Renal cortex interstitium (tissue), 15 donors: ENCODE results near the gene UBE2I. TPM values are rescaled to one million over a fixed set of nuclear protein-coding genes. Genes with fewer than 3 reads are reported as not detected.
"Not testable (repeated sequence)": the region's sequence is repeated elsewhere in the genome, so short reads cannot be mapped to it uniquely, and the experiment has no call there.

Experiments
- DNase-seq, 11 donors: peaks; one replicate each; pipeline ENCODE4 v3.0.0-alpha.2; 2013; ENCODE audit warnings: low read depth in 9 of 11, low spot score in 4 of 11; ENCODE audit errors: extremely low read depth in 1 of 11
- long read RNA-seq, 16 experiments: transcript quantifications; one replicate each; lab custom pipeline, GENCODE V29; 2026
- polyA plus RNA-seq, 3 donors: library from polyadenylated mRNA; unstranded; fragments of 120-200 nt; gene quantifications; one replicate each; pipeline ENCODE4 v1.2.1, GENCODE V29; 2013; ENCODE audit not compliant: insufficient read length in 3 of 3

The UBE2I gene
- 100 to 1,000 TPM; 151 to 176 (median 155) TPM for polyA plus RNA-seq
- long read RNA-seq, donor 1, transcript UBE2I-219 (3 exons, 498 nt): minor isoform, 6 of 105 reads
- long read RNA-seq, donor 1, transcript UBE2I-203 (7 exons, 2,976 nt): major isoform, 45 of 105 reads
- long read RNA-seq, donor 1, partial matches to known transcripts: 43 of 105 reads
- long read RNA-seq, donor 1, other reads (novel, unspliced or antisense): 0 of 105 reads
- long read RNA-seq, donor 2, transcript UBE2I-203 (7 exons, 2,976 nt): major isoform, 62 of 121 reads
- long read RNA-seq, donor 2, partial matches to known transcripts: 48 of 121 reads
- long read RNA-seq, donor 2, other reads (novel, unspliced or antisense): 0 of 121 reads
- long read RNA-seq, donor 3, transcript UBE2I-203 (7 exons, 2,976 nt): major isoform, 96 of 260 reads
- long read RNA-seq, donor 3, partial matches to known transcripts: 145 of 260 reads
- long read RNA-seq, donor 3, other reads (novel, unspliced or antisense): 5 of 260 reads
- long read RNA-seq, donor 4, transcript UBE2I-203 (7 exons, 2,976 nt): major isoform, 70 of 106 reads
- long read RNA-seq, donor 4, transcript UBE2I-212 (1 exons, 2,642 nt): minor isoform, 7 of 106 reads
- long read RNA-seq, donor 4, transcript UBE2I-219 (3 exons, 498 nt): minor isoform, 5 of 106 reads
- long read RNA-seq, donor 4, partial matches to known transcripts: 15 of 106 reads
- long read RNA-seq, donor 4, other reads (novel, unspliced or antisense): 0 of 106 reads
- long read RNA-seq, donor 5: 0 reads
- long read RNA-seq, donor 6, transcript UBE2I-203 (7 exons, 2,976 nt): major isoform, 54 of 135 reads
- long read RNA-seq, donor 6, transcript UBE2I-219 (3 exons, 498 nt): minor isoform, 6 of 135 reads
- long read RNA-seq, donor 6, transcript UBE2I-212 (1 exons, 2,642 nt): minor isoform, 13 of 135 reads
- long read RNA-seq, donor 6, partial matches to known transcripts: 53 of 135 reads
- long read RNA-seq, donor 6, other reads (novel, unspliced or antisense): 0 of 135 reads
- long read RNA-seq, donor 7, transcript UBE2I-203 (7 exons, 2,976 nt): major isoform, 96 of 135 reads
- long read RNA-seq, donor 7, partial matches to known transcripts: 25 of 135 reads
- long read RNA-seq, donor 7, other reads (novel, unspliced or antisense): 0 of 135 reads
- long read RNA-seq, donor 8: 0 reads
- long read RNA-seq, donor 9, transcript UBE2I-203 (7 exons, 2,976 nt): major isoform, 65 of 82 reads
- long read RNA-seq, donor 9, partial matches to known transcripts: 7 of 82 reads
- long read RNA-seq, donor 9, other reads (novel, unspliced or antisense): 0 of 82 reads
- long read RNA-seq, donor 10, transcript UBE2I-203 (7 exons, 2,976 nt): major isoform, 66 of 102 reads
- long read RNA-seq, donor 10, partial matches to known transcripts: 28 of 102 reads
- long read RNA-seq, donor 10, other reads (novel, unspliced or antisense): 0 of 102 reads
- long read RNA-seq, donor 11, transcript UBE2I-203 (7 exons, 2,976 nt): major isoform, 56 of 73 reads
- long read RNA-seq, donor 11, partial matches to known transcripts: 13 of 73 reads
- long read RNA-seq, donor 11, other reads (novel, unspliced or antisense): 0 of 73 reads
- long read RNA-seq, donor 12, transcript UBE2I-203 (7 exons, 2,976 nt): major isoform, 18 of 32 reads
- long read RNA-seq, donor 12, partial matches to known transcripts: 6 of 32 reads
- long read RNA-seq, donor 12, other reads (novel, unspliced or antisense): 0 of 32 reads
- long read RNA-seq, donor 13: 0 reads
- long read RNA-seq, donor 14, transcript UBE2I-203 (7 exons, 2,976 nt): major isoform, 67 of 88 reads
- long read RNA-seq, donor 14, partial matches to known transcripts: 16 of 88 reads
- long read RNA-seq, donor 14, other reads (novel, unspliced or antisense): 0 of 88 reads
- long read RNA-seq, donor 15, transcript UBE2I-203 (7 exons, 2,976 nt): major isoform, 53 of 60 reads
- long read RNA-seq, donor 15, partial matches to known transcripts: 0 of 60 reads
- long read RNA-seq, donor 15, other reads (novel, unspliced or antisense): 0 of 60 reads
- long read RNA-seq, donor 16, transcript UBE2I-208 (4 exons, 1,771 nt): minor isoform, 5 of 259 reads
- long read RNA-seq, donor 16, transcript UBE2I-212 (1 exons, 2,642 nt): minor isoform, 14 of 259 reads
- long read RNA-seq, donor 16, transcript UBE2I-219 (3 exons, 498 nt): minor isoform, 6 of 259 reads
- long read RNA-seq, donor 16, transcript UBE2I-203 (7 exons, 2,976 nt): major isoform, 176 of 259 reads
- long read RNA-seq, donor 16, partial matches to known transcripts: 49 of 259 reads
- long read RNA-seq, donor 16, other reads (novel, unspliced or antisense): 0 of 259 reads

DNA sequence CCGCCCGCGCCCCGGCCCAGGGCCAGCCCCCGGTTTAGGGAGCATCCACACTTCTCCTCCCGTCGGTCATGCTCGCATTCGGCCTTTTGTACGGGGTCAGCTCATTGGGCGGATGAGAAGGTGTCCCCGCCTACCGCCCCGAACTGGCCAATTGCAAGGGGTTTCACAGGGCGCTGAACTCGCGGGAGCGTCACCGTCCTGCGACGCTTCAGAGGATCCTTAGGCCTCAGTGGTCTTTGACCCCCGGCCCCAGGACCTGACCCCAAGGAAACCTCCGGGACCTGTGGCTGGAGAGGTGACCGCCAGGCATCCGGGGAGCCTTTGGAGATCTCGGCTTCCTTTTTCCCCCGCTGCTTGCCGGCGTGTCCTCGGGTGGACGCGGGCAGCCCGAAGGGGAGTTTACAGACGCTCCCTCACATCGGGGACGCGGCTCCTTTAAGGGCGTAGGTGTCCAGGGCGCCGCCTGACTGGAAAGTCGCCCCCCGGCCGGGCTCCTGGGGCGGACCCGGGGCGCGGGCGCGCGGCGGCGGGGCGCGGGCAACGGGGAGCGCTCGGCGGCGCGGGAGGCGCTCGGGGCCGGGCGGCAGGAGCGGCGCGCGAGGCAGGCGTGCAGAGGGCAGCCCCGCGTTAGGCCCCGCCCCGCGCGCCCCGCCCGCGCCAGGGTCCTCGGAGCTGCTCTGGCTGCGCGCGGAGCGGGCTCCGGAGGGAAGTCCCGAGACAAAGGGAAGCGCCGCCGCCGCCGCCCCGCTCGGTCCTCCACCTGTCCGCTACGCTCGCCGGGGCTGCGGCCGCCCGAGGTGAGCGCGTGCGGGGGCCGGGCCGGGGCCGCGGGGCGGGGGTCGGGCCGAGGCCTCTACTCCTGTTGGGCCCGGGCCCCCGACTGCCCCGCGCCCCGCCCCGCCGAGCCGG is at the start of gene UBE2I:
UBE2I (plus strand) TSS at position 660 of the 909 bp plus-strand sequence. CDS start 4,395 bp downstream, outside the sequence.
- peak; percentile 95 to 100 (median 98) for DNase-seq

DNA sequence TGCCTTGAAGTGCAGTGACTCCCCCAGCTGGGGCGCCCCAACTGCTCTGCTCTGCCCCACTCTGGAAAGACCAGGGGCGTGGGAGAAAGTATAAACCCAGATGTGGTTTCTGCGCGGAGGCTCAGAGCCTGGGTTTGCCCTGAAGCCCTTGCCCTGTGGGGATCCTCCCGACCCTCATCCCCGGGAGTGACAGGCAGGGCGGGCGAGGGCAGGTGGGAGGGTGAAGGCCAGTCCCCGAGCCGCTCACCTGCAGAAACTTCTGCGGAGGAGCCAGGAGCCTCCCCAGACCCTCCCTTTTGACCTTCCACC is 49.7 kb upstream of the UBE2I start:
- no peak for DNase-seq

DNA sequence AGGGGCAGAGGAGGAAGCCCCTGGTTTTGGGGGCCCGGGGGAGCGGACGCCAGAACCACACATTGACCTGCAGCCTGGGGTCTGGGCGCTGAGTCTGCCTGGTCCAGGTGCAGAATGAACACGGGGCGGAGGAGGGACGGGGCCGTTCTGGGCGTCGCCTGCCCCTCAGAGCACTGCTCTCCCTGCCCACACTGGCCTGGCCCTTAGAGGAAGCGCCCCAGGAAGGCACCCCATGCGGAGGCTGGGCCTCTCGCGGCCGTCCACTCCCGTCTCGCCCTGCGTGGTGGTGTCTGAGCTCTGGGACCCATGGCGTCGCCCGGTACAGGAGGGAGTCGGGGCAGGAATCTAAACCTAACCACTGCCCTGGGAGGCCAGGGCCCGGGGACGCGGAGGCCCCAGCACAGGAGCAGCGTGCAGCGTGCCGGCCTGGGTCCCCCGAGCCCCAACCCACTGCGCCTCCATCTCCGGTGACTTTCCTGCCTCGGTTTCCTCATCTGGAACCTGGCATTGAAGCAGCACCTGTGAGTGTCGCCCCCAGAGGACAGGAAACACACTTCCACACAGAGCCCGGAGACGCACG is 49.2 kb upstream of the UBE2I start:
- no peak for DNase-seq

DNA sequence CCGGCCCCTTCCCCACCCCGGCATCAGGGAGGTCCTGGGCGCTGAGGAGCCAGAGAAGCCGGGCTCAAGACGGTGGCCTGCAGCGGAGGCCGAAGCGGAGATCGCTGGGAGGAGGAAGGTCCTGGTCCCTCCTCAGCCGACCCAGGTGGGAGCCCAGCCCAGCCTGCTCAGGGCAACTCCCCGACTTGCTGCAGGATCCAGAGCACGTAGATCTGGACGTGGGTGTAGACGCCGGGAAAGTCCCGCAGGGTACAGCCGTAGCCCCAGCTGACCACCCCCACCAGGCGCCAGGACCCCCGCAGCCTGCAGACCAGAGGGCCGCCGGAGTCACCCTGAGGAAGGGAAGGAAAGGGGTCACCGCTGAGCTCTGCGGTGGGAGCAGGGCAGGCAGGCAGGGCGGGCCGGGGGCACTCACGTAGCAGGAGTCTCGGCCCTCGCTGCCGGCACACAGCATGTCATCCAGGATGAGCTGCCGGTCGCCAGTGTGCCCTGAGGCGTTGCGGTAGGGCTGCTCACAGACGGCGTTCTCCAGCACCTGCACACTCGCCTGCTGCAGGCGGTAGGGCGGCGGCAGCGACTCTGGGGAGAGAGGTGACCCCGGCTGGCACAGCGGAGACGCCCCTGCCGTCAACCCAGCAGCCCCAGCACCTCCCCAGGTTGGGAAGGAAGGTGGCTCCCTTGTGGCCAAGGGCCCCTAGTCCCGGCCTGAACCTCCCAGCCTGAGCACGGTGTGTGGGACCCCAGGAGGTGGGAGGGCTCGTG is 48.1 kb upstream of the UBE2I start:
- DNase-seq: no peak

DNA sequence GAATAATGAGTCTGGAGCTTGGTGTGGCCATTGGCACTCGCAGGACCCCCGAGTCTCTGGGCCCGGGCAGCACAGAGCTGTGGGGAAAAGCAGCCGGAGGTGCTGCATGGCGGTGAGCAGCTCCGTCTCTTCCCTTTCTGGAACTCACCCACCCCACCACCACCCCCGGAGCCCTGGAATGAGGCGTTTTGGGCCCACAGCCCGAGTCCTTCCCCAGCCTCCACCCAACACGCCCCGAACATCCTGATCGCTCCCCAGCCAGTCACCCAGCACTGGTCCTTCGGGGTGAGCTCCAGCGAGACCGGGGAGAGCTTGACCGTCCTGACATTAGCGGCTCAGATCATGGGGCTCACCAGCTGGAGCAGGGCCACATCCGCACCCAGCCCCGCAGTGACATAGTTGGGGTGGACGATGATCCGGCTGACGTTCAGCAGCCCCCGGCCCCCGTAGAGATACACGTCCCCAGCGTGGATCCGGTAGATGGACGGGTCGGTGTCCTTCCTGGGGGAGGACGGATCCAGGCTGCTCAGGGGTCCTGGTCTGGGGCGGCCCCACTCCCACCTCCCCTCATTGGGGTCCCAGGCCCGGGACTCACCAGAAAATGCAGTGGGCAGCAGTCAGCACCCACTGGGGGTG is 47.1 kb upstream of the UBE2I start:
- DNase-seq: no peak

DNA sequence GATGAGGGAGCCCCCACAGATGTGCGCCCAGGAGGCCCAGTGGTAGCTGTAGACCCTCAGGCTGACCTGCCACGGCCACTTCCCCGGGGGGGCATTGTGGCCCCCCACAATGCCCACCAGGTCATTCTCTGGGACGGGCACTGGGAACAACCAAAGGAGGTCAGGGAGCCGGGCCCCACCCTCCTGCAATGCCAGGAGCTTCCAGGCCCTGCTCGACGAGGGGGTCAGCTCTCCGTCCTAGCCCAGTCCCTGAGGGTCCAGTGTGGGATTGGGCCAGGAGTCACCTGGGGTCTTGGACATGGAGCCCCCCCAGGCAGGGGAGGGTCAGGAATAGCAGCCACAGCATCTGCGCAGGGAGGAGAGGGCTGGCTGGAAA is 46.6 kb upstream of the UBE2I start:
- DNase-seq: no peak

DNA sequence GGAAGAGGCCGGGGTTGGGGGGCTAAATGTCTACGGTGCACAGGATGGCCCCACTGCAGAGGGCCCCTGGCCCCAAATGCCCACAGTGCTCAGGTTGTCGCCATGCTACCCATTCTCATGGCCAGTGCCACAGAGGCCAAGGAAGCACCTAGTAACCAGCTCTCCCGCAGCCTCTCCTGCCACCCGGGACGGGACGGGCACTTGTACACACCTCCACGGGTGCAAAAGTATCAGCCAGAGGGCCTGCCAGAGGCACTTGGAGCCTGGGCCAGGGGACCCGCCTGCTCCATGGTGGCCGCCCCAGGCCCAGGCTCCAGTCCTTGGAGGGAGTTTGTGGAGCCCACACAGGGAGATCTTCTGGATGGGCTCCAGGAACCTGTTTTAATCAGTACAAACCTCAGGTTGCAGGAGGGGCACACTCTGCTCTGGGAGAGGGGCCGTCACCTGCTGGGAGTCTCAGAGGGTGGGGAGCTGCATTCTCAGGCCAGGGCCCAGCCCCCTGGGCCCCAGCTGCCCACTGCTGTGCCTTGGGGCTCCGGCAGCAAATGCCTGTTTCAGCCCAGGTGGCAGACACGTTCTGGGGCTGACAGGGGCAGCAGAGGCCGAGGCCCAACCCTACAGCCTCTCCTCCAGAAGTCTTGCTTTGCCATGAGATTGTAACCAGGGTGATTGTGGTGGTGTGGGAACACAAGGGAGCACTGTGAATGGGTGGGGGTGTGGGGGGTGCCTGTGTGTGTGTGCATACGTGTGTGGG is 45.7 kb upstream of the UBE2I start:
- DNase-seq: no peak

DNA sequence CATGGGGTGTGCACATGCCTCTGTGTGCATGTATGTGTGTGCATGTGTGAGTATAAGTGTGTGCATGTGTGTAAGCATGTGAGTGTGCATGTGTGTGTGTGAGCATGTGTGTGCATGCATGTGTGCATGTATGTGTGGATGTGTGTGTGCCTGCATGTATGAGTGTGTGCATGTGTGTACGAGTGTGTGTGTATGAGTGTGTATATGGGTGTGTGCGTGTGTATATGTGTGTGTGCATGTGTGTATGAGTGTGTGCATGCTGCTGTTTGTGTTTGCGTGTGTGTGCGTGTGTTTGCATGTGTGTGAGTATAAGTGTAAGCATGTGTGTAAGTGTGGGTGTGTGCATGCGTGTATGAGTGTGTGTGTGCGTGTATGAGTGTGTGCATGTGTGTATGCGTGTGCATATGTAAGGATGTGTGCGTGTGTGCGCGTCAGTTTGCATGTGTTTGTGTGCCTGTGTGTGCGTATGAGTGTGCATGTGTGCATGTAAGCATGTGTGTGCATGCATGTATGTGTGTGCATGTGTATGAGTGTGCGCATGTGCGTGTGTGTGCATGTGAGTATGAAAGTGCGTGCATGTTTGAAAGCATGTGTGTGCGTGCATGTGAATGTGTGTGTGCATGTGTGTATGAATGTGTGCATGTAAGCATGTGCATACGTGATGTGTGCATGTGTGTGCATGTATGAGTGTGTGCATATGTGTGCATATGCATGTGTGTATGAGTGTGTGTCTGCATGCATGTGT is 44.9 kb upstream of the UBE2I start:
- DNase-seq: no peak

DNA sequence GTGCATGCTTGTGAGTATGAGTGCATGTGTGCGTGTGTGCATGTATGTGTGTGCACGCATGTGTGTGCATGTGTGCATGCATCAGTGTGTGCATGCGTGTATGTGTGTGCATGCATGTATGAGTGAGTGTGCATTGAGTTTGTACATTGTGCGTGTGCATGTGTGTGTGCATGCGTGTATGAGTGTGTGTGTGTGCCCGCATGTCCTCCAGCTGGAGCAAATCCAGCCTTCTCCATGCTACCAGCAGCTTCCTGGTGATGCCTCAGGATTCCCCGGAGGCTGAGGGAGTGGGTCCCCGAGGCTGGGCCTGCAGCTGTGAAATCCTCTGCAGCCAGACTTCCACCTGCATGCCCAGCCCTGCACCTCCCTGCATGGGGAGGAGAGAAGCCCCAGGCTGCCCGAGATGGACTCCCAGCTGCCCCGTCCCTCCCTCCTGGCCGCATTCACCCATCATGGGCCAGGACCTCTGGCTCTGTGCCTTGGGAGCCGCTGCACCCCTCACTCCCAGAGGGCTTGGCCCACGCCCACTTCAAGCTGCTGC is 44.3 kb upstream of the UBE2I start:
- no peak for DNase-seq

DNA sequence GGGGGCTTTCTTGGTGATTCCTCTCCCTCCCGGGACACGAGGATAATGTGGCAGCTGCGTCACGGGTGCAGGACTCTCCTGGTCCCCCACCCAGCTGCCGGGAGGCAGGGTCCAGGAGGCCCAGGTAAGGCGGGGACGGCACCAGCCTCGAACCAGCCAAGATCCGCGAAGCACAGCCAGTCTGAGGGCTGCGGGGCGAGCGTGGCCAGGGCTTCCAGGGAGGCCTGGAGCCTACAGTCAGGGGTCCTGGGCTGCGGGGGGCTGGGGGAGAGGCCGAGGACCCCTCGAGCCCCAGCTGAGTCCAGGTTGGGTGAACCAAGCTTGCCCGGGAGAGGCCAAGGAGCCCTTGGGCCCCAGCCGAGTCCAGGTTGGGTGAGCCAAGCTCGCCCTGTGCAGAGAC is 43.6 kb upstream of the UBE2I start:
- DNase-seq: no peak

DNA sequence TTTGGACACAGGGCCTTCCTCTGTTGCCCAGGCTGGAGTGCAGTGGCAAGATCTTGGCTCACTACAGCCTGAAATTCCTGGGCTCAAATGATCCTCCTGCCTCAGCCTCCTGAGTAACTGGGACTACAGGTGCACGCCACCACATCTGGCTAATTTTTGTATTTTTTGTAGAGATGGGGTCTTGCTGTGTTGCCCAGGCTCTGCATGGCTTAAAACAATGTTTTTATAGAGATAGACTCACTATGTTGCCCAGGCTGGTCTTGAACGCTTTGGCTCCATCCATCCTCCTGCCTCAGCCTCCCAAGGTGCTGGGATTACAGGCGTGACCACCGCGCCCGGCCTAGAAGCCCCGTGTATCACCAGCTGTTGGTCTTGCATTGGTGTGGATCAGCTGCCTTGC is 40.0 kb upstream of the UBE2I start:
- DNase-seq: not testable (repeated sequence)

DNA sequence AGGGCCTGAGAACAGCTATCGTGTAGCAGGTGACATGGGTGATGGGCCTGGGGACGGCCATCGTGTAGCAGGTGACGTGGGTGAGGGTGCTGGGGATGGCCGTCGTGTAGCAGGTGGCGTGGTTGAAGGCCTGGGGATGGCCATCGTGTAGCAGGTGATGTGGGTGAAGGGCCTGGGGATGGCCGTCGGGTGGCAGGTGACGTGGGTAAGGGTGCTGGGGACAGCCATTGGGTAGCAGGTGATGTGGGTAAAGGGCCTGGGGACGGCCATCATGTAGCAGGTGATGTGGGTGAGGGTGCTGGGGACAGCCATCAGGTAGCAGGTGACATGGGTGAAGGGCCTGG is 38.1 kb upstream of the UBE2I start:
- no peak for DNase-seq

DNA sequence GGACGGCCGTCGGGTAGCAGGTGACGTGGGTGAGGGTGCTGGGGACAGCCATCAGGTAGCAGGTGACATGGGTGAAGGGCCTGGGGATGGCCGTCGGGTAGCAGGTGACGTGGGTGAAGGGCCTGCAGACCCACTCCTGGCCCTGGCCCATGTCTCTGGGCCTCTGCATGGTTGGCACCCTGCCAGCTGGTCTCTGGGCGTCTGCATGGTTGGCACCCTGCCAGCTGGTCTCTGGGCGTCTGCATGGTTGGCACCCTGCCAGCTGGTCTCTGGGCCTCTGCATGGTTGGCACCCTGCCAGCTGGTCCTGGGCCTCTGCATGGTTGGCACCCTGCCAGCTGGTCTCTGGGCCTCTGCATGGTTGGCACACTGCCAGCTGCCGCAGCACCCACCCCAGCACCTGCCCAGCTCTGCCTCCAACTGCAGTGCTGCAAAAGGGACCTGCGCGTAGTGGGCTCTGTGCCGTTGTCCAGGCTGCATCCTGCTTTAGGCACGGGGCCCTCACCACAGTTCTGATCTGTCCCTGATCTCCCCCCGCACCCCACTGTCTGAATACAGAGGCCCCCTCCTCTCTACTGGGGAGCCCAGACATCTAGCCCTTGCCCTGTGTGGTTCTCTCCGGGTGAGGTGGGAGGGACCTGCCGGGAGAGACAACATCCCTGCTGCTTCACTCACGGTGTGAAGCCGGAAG is 37.6 kb upstream of the UBE2I start:
- DNase-seq: not testable (repeated sequence)
